Activated naive CD8-positive, alpha-beta T cell treated with anti-CD3 and anti-CD28 coated beads, Interleukin-2, amount 10 ng/mL, durations not matched to agents 7 days and 5 days (primary cell): ENCODE data around the gene KLHL36. TPM values are rescaled to one million over a fixed set of nuclear protein-coding genes. Genes with fewer than 3 reads are reported as not detected.

ENCODE experiments used
- ATAC-seq: fragments of 150-1000 bp; cut with Tn5 transposase; one replicate; pipeline ENCODE4 v1.10.0; 2021; ENCODE audit warnings: low read depth, moderate library complexity
- POLR2A ChIA-PET: fragments of 350-600 bp; sonication (Branson Sonifier 250); formaldehyde crosslinking; loops from one replicate; lab custom pipeline; 2021; ENCODE audit warnings: antibody characterized with exemption; lab: Charles Lee
- DNase-seq: peaks from one replicate; pipeline ENCODE4 v3.0.0; 2021
- H3K27ac Mint-ChIP-seq: one replicate; pipeline ENCODE4 v1.8.0; 2022; ENCODE audit warnings: mild to moderate bottlenecking, mixed read lengths
- H3K27me3 Mint-ChIP-seq: one replicate; pipeline ENCODE4 v1.8.0; 2022; ENCODE audit warnings: mild to moderate bottlenecking, moderate library complexity, mixed read lengths
- H3K36me3 Mint-ChIP-seq: one replicate; pipeline ENCODE4 v1.8.0; 2021; ENCODE audit warnings: mild to moderate bottlenecking, mixed read lengths
- H3K4me1 Mint-ChIP-seq: one replicate; pipeline ENCODE4 v1.8.0; 2021; ENCODE audit warnings: mixed read lengths
- H3K4me3 Mint-ChIP-seq: one replicate; pipeline ENCODE4 v1.8.0; 2022; ENCODE audit warnings: mild to moderate bottlenecking, moderate library complexity, mixed read lengths
- H3K9me3 Mint-ChIP-seq: one replicate; pipeline ENCODE4 v1.8.0; 2021; ENCODE audit warnings: mixed read lengths
- total RNA-seq, 2 experiments: library from RNA; stranded (reverse); gene quantifications; one replicate each; pipeline ENCODE4 v1.2.3, GENCODE V29; 2021

Gene KLHL36
- total RNA-seq, 2 experiments from 2014 or later: 66.8 to 72.6 TPM

GRCh38 chr16:84638231-84638806 lies 10.0 kb upstream of the KLHL36 start:
- Mint-ChIP-seq H3K9me3 (no peaks in the 10 kb centered on the region), H3K27ac (peak overlapping the region; percentile 42), H3K4me3 (no peak overlapping the region), H3K36me3 (peaks cover 2% of the 10 kb centered on the region), H3K27me3 (peaks cover 23% of the 10 kb centered on the region), H3K4me1 (peaks cover 40% of the 10 kb centered on the region)
- POLR2A ChIA-PET: interaction anchor here (0.6 kb wide), 1 partner anchor 360 kb away, joined by 3 read pairs; no protein-coding TSS in a partner anchor
- DNase-seq: no peak
- no peak for ATAC-seq

- Mint-ChIP-seq H3K4me3 (no peak overlapping the region), H3K9me3 (no peaks in the 10 kb centered on the region), H3K27ac (peak overlapping the region; percentile 57), H3K36me3 (peaks cover 3% of the 10 kb centered on the region), H3K4me1 (peaks cover 42% of the 10 kb centered on the region), H3K27me3 (peaks cover 20% of the 10 kb centered on the region)
- DNase-seq (no peak), ATAC-seq (no peak)
- POLR2A ChIA-PET: no interaction called here
These were observed 8.2 kb upstream of the KLHL36 start for GRCh38 chr16:84640145-84640544.

GRCh38 chr16:84641643-84642358 lies 6.5 kb upstream of the KLHL36 start:
- H3K4me1 Mint-ChIP-seq: peaks cover 43% of the 10 kb centered on the region
- POLR2A ChIA-PET: interaction anchor here (0.5 to 1.6 kb wide), 5 partner anchors 14 to 123 kb away, joined by 3 to 6 read pairs (median 4); no protein-coding TSS in a partner anchor
- peak overlapping the region; percentile 88 for H3K27ac Mint-ChIP-seq
- H3K27me3 Mint-ChIP-seq: peaks cover 24% of the 10 kb centered on the region
- peak overlapping the region; percentile 75 for H3K4me3 Mint-ChIP-seq
- H3K36me3 Mint-ChIP-seq: peaks cover 3% of the 10 kb centered on the region
- no peaks in the 10 kb centered on the region for H3K9me3 Mint-ChIP-seq
- ATAC-seq (peak; percentile 35), DNase-seq (no peak)

- Mint-ChIP-seq H3K27me3 (peaks cover 31% of the 10 kb centered on the region), H3K9me3 (no peaks in the 10 kb centered on the region), H3K4me3 (no peak overlapping the region), H3K4me1 (peaks cover 41% of the 10 kb centered on the region), H3K36me3 (peaks cover 3% of the 10 kb centered on the region), H3K27ac (no peak overlapping the region)
- POLR2A ChIA-PET: interaction anchor here (1.0 kb wide), 1 partner anchor 10 kb away, joined by 3 read pairs; no protein-coding TSS in a partner anchor
- DNase-seq (no peak), ATAC-seq (no peak)
These were observed 5.1 kb upstream of the KLHL36 start for GRCh38 chr16:84643180-84643583.

- H3K9me3 Mint-ChIP-seq: no peaks in the 10 kb centered on the region
- ATAC-seq (no peak), DNase-seq (no peak)
- H3K4me3 Mint-ChIP-seq: no peak overlapping the region
- POLR2A ChIA-PET: interaction anchor here (0.9 to 1.0 kb wide), 2 partner anchors 9 to 125 kb away, joined by 3 to 4 read pairs; no protein-coding TSS in a partner anchor
- H3K27ac Mint-ChIP-seq: no peak overlapping the region
- peaks cover 28% of the 10 kb centered on the region for H3K27me3 Mint-ChIP-seq
- peaks cover 2% of the 10 kb centered on the region for H3K36me3 Mint-ChIP-seq
- peaks cover 36% of the 10 kb centered on the region for H3K4me1 Mint-ChIP-seq
These were observed 4.6 kb upstream of the KLHL36 start for GRCh38 chr16:84643674-84644073.

- ATAC-seq: peak; percentile 54
- peaks cover 36% of the 10 kb centered on the region for H3K4me1 Mint-ChIP-seq
- peak overlapping the region; percentile 77 for H3K4me3 Mint-ChIP-seq
- peak; percentile 66 for DNase-seq
- H3K27ac Mint-ChIP-seq: peak overlapping the region; percentile 63
- H3K9me3 Mint-ChIP-seq: peaks cover 2% of the 10 kb centered on the region
- POLR2A ChIA-PET: interaction anchor here (0.8 to 1.4 kb wide), 5 partner anchors 8 to 134 kb away, joined by 3 to 5 read pairs (median 4); no protein-coding TSS in a partner anchor
- H3K36me3 Mint-ChIP-seq: peaks cover 31% of the 10 kb centered on the region
- peaks cover 21% of the 10 kb centered on the region for H3K27me3 Mint-ChIP-seq
These were observed 542 bp downstream of the KLHL36 start for GRCh38 chr16:84648595-84649510.

GRCh38 chr16:84649511-84649861 lies 1.2 kb downstream of the KLHL36 start:
- peaks cover 2% of the 10 kb centered on the region for H3K9me3 Mint-ChIP-seq
- DNase-seq (no peak), ATAC-seq (no peak)
- H3K4me1 Mint-ChIP-seq: peaks cover 34% of the 10 kb centered on the region
- POLR2A ChIA-PET: interaction anchor here (1.1 to 1.4 kb wide), 2 partner anchors 8 to 134 kb away, joined by 4 read pairs; no protein-coding TSS in a partner anchor
- H3K27ac Mint-ChIP-seq: peak overlapping the region; percentile 63
- H3K27me3 Mint-ChIP-seq: peaks cover 19% of the 10 kb centered on the region
- peaks cover 35% of the 10 kb centered on the region for H3K36me3 Mint-ChIP-seq
- H3K4me3 Mint-ChIP-seq: peak overlapping the region; percentile 77

GRCh38 chr16:84650062-84650991 lies 2.0 kb downstream of the KLHL36 start:
- ATAC-seq (no peak), DNase-seq (no peak)
- Mint-ChIP-seq H3K4me1 (peaks cover 39% of the 10 kb centered on the region), H3K27me3 (peaks cover 17% of the 10 kb centered on the region), H3K27ac (no peak overlapping the region), H3K9me3 (peaks cover 2% of the 10 kb centered on the region), H3K36me3 (peaks cover 39% of the 10 kb centered on the region), H3K4me3 (peak overlapping the region; percentile 68)
- POLR2A ChIA-PET: interaction anchor here (0.7 to 1.4 kb wide), 2 partner anchors 135 to 136 kb away, joined by 4 read pairs; no protein-coding TSS in a partner anchor

- POLR2A ChIA-PET: interaction anchor here (0.7 to 1.0 kb wide), 2 partner anchors 9 to 464 kb away, joined by 3 read pairs; no protein-coding TSS in a partner anchor
- Mint-ChIP-seq H3K27ac (peak overlapping the region; percentile 32), H3K9me3 (peaks cover 2% of the 10 kb centered on the region), H3K4me3 (peak overlapping the region; percentile 69), H3K27me3 (peaks cover 2% of the 10 kb centered on the region), H3K36me3 (peaks cover 43% of the 10 kb centered on the region), H3K4me1 (peaks cover 46% of the 10 kb centered on the region)
- DNase-seq: peak; percentile 43
- peak; percentile 38 for ATAC-seq
These were observed 4.3 kb downstream of the KLHL36 start for GRCh38 chr16:84652566-84652965.

GRCh38 chr16:84654238-84654637 lies 5.9 kb downstream of the KLHL36 start:
- Mint-ChIP-seq H3K27ac (no peak overlapping the region), H3K9me3 (peaks cover 2% of the 10 kb centered on the region), H3K27me3 (no peaks in the 10 kb centered on the region), H3K4me1 (peaks cover 45% of the 10 kb centered on the region), H3K4me3 (no peak overlapping the region), H3K36me3 (peaks cover 57% of the 10 kb centered on the region)
- POLR2A ChIA-PET: interaction anchor here (0.5 to 1.3 kb wide), 2 partner anchors 16 to 386 kb away, joined by 3 to 4 read pairs; no protein-coding TSS in a partner anchor
- DNase-seq (no peak), ATAC-seq (no peak)

GRCh38 chr16:84654998-84655397 lies 6.7 kb downstream of the KLHL36 start:
- no peak for DNase-seq
- Mint-ChIP-seq H3K27ac (no peak overlapping the region), H3K36me3 (peaks cover 59% of the 10 kb centered on the region), H3K4me3 (peak overlapping the region; percentile 27), H3K9me3 (peaks cover under 1% of the 10 kb centered on the region), H3K27me3 (no peaks in the 10 kb centered on the region), H3K4me1 (peaks cover 46% of the 10 kb centered on the region)
- POLR2A ChIA-PET: interaction anchor here (0.9 kb wide), 1 partner anchor 14 kb away, joined by 4 read pairs; no protein-coding TSS in a partner anchor
- ATAC-seq: no peak

- Mint-ChIP-seq H3K9me3 (no peaks in the 10 kb centered on the region), H3K4me3 (peak overlapping the region; percentile 60), H3K27ac (peak overlapping the region; percentile 70), H3K36me3 (peaks cover 51% of the 10 kb centered on the region), H3K4me1 (peaks cover 39% of the 10 kb centered on the region), H3K27me3 (no peaks in the 10 kb centered on the region)
- DNase-seq: no peak
- POLR2A ChIA-PET: interaction anchor here (0.6 kb wide), 1 partner anchor 8 kb away, joined by 4 read pairs; no protein-coding TSS in a partner anchor
- ATAC-seq: peak; percentile 46
These were observed 8.3 kb downstream of the KLHL36 start for GRCh38 chr16:84656649-84657048.
